Measurements from ENCODE around the gene TRUB1.
A peak's percentile ranks its signal among the peaks of the same experiment; 100 is the strongest.

The TRUB1 gene

DNA sequence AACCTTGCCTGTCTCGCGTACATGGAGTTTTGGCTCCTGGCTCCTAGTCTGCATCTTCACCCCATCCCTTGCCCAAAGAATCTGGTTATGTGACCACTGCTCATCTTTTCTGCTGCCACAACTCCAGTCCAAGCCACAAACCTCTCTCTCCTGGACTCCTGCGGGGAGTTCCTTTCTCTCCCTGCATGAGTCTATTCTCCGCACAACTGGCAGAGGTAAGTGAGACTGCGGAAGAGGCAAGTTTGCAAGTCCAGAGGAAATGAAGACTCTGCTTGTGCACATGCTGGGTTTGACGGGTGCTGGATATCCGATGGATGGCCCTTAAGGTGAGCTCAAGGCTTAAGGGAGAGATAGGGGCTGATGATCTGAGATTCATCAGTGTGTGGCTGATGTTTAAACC, 61.0 kb downstream of the TRUB1 start:
- TF ChIP-seq, protein P1, sequence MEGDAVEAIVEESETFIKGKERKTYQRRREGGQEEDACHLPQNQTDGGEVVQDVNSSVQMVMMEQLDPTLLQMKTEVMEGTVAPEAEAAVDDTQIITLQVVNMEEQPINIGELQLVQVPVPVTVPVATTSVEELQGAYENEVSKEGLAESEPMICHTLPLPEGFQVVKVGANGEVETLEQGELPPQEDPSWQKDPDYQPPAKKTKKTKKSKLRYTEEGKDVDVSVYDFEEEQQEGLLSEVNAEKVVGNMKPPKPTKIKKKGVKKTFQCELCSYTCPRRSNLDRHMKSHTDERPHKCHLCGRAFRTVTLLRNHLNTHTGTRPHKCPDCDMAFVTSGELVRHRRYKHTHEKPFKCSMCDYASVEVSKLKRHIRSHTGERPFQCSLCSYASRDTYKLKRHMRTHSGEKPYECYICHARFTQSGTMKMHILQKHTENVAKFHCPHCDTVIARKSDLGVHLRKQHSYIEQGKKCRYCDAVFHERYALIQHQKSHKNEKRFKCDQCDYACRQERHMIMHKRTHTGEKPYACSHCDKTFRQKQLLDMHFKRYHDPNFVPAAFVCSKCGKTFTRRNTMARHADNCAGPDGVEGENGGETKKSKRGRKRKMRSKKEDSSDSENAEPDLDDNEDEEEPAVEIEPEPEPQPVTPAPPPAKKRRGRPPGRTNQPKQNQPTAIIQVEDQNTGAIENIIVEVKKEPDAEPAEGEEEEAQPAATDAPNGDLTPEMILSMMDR (IDR thresholded peaks at IDR 0.05; ENCODE audit: low read depth, low read length): no peak
- H3K4me3 ChIP-seq (replicated peaks in 1 of 2; ENCODE audit: low read depth in 2 of 2, low read length in 2 of 2): no peak overlapping the region
- DNase-seq (ENCODE audit: low read depth in 2 of 2): no peak

DNA sequence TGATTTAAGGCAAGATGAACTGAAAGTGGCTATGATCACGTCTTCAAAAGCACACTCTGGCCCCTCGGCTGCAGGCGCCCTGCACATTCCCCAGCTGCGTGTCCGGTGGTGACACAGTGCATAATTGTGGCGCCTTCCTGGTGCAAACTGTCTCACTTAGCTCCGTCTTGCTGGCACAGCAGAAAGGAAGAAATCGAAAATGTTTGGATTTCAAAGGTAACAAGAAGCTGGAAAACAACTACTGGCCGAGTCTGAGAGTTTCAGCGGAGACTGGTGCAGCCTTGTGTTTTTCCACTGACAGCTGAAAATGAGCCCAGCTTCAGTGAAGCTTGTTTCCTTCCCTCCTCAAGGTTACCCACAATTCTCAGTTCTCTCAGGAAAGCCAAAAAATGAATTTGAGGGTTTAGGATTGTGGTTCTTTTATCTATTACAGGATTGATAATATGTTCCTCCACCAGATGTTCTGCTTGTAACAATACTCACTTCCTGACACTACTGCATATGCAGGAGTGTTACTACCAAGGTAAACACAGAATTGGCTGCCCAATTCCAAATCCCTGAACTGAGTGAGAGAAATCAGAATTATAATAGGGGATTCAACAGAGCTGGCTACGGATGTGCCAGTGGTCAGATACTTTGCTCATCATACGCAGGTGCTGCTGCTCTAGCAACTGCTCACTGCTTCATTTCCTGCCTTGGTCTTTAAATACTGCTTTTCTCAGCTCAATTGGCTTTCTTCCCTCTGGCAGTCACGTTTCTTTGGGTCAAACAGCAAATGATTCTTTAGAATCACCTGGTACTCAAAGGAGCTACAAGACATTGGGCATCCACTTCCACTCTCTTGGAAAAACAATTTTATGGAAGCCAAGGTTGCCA, 63.7 kb downstream of the TRUB1 start:
- TF ChIP-seq, protein P1 (IDR thresholded peaks at IDR 0.05; ENCODE audit: low read depth, low read length): no peak
- DNase-seq (ENCODE audit: low read depth in 2 of 2): peak in 1 of 2 donors; percentile 21
- no peak overlapping the region for H3K4me3 ChIP-seq (replicated peaks in 1 of 2; ENCODE audit: low read depth in 2 of 2, low read length in 2 of 2)

DNA sequence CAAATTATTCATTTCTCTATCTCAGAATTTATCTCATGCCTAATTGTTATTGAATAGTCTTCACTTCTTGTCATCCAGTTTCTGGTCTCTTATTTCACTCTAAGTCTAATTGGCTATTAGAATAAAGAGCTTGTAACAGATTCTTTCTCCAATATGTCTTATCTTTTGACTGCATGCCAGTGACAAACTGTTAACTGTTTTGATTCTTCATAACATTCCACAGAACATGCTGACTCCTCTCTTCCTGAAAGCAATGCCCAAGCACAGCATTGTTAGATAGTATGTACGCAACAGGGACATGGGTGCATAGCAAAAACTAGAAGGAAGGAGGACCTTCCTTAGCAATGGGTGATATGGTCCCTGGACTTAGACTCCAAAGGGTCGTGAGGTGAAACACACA, 65.4 kb downstream of the TRUB1 start:
- TF ChIP-seq, protein P1 (IDR thresholded peaks at IDR 0.05; ENCODE audit: low read depth, low read length): no peak
- H3K4me3 ChIP-seq (replicated peaks in 1 of 2; ENCODE audit: low read depth in 2 of 2, low read length in 2 of 2): no peak overlapping the region
- peak in 1 of 2 donors; percentile 35 for DNase-seq (ENCODE audit: low read depth in 2 of 2)

DNA sequence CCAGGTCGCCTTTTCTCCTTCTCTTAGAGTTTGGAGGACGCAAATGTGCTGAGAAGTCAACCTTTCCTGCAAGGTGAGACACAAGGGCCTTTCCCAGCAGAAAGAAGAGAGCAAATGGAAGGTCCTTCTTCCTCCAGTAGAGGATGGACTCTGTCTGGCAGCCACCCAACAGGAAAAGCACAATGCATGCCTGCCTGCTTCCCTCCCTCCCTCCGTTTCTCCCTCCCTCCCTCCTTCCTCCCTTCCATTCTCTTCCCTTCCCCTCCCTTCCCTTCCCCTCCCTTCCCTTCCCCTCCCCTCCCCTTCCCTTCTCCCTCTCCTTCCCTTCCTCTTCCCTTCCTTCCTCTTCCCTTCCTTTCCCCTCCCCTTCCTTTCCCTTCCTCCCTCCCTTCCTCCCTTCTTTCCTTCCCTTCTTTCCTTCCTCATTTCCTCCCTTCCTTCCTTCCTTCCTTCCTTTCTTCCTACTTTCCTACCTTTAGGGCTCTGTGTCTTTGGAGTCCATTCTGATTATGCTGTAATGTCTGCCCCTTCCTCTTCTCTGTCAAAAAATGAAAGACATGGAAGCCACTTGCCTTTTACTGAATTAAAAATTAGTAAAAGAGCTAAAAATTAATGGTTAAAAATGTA, 66.4 kb downstream of the TRUB1 start:
- DNase-seq (ENCODE audit: low read depth in 2 of 2): no peak
- TF ChIP-seq, protein P1 (IDR thresholded peaks at IDR 0.05; ENCODE audit: low read depth, low read length): no peak
- H3K4me3 ChIP-seq (replicated peaks in 1 of 2; ENCODE audit: low read depth in 2 of 2, low read length in 2 of 2): no peak overlapping the region

DNA sequence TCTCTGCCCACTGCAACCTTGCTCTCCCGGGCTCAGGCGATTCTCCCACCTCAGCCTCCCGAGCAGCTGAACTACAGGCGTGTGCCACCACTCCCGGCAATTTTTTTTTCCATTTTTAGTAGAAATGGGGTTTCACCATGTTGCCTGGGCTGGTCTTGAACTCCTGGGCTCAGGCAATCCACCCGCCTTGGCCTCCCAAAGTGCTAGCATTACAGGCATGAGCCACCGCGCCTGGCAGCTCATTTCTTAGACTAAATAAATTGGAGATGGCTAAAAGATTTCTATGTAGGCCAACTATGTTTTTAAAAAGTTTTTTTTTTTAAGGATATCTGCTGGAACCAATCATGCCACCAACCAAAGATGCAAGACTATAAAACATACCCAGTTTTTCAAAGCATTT, 67.8 kb downstream of the TRUB1 start:
- H3K4me3 ChIP-seq (replicated peaks in 1 of 2; ENCODE audit: low read depth in 2 of 2, low read length in 2 of 2): no peak overlapping the region
- TF ChIP-seq, protein P1 (IDR thresholded peaks at IDR 0.05; ENCODE audit: low read depth, low read length): no peak
- DNase-seq (ENCODE audit: low read depth in 2 of 2): no peak

DNA sequence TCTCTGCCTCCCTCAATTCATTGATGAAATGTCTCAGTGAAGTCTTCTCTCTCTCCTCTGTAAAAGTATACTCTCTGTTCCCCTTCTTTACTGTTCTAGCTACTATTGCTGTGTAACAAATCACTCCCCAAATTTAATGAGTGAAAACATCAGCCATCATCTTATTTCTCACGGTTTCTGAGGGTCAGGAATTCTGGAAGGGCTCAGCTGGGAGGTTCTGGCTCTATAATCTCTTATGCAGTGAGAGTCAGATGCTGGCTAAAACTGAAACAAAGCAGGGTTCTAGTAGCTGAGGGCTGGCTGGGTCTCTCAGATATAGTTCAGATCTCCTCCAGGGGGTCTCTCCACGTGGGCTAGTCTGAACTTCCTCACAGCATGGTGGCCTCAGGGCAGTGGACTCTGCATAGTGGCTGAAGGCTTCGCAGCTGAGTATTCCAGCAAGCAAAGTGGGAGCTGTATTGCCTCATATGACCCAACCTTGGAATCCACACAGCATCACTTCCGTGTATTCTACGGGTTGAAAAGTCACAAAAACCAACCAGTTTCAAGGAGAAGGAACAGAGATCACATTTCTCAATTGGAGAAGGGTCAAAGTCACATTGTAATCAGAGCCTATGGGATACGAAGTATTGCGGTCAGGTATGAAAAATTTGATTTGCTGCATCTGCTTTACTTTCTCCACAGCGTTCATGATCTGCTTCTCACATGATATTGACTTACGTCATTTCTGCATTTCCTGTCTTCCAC, 80.4 kb downstream of the TRUB1 start:
- TF ChIP-seq, protein P1 (IDR thresholded peaks at IDR 0.05; ENCODE audit: low read depth, low read length): no peak
- no peak overlapping the region for H3K4me3 ChIP-seq (replicated peaks in 1 of 2; ENCODE audit: low read depth in 2 of 2, low read length in 2 of 2)
- no peak for DNase-seq (ENCODE audit: low read depth in 2 of 2)
